ENCODE measurements around the gene RAE1. TPM values are rescaled to one million over a fixed set of nuclear protein-coding genes. Genes with fewer than 3 reads are reported as not detected.
A peak's percentile ranks its signal among the peaks of the same experiment; 100 is the strongest.

The RAE1 gene
- total and polyA plus RNA-seq, 2 of the 4 experiments (the other 2 are of a cell fraction): 32.8 to 80.5 TPM

- Histone ChIP-seq H3K9me1 (ENCODE audit: insufficient read depth, low read length) (no peaks in the 10 kb centered on the region), H2BK5ac (ENCODE audit: low read depth, low read length, poor library complexity, severe bottlenecking) (no peak overlapping the region), H3K4me1 (ENCODE audit: control insufficient read depth, insufficient read depth, low read length) (no peaks in the 10 kb centered on the region), H3K9me3 (ENCODE audit: control insufficient read depth, insufficient read depth, low read length) (no peaks in the 10 kb centered on the region), H2BK15ac (ENCODE audit: low read depth, low read length) (no peak overlapping the region), H2BK20ac (ENCODE audit: low read depth, low read length) (no peak overlapping the region), H4K20me1 (ENCODE audit: insufficient read depth, low read length) (no peaks in the 10 kb centered on the region), H4K5ac (ENCODE audit: low read depth, low read length) (no peak overlapping the region), H2BK120ac (ENCODE audit: low read depth, low read length) (no peak overlapping the region), H2AK5ac (ENCODE audit: low read depth, low read length) (no peak overlapping the region), H3K27me3 (ENCODE audit: control insufficient read depth, insufficient read depth, low read length) (peaks cover 23% of the 10 kb centered on the region; the same call in 1 of the 2 replicates), H3K79me1 (ENCODE audit: low read depth in 1 of 2, low read length in 2 of 2) (no peaks in the 10 kb centered on the region), H2AFZ (replicated peaks; ENCODE audit: low read length, poor library complexity) (peak overlapping the region; percentile 66), H4K91ac (ENCODE audit: insufficient read depth, low read depth, low read length) (no peak overlapping the region), H3K18ac (ENCODE audit: low read depth, low read length) (no peak overlapping the region), H4K8ac (ENCODE audit: low read depth in 2 of 2, low read length in 2 of 2) (no peak overlapping the region), H3K4me3 (ENCODE audit: insufficient read depth, low read depth, low read length) (no peak overlapping the region), H3K4ac (ENCODE audit: low read depth, low read length) (no peak overlapping the region), H3K9ac (ENCODE audit: low read depth, low read length) (no peak overlapping the region), H3K56ac (ENCODE audit: extremely low read depth, insufficient read depth, low read length) (no peak overlapping the region), H3K14ac (replicated peaks; ENCODE audit: low read depth, low read length) (no peak overlapping the region), H3K27ac (ENCODE audit: insufficient read depth, low read length) (no peak overlapping the region), H2AK9ac (replicated peaks; ENCODE audit: low read depth, low read length, poor library complexity) (no peak overlapping the region), H3K4me2 (ENCODE audit: low read depth, low read length) (no peak overlapping the region), H3K23ac (ENCODE audit: low read depth, low read length) (no peak overlapping the region), H3K36me3 (ENCODE audit: control insufficient read depth, insufficient read depth, low read length) (no peaks in the 10 kb centered on the region)
- no TSS peak for BruUV-seq (replicated peaks)
- dilution Hi-C loops (cut with HindIII; ENCODE audit: low sequenced_read_pairs, unreplicated experiment) (no loop called here), intact Hi-C loops (cut with micrococcal nuclease) (no loop called here), in situ Hi-C loops (cut with MboI; ENCODE audit: low sequenced_read_pairs) (no loop called here)
- TF ChIP-seq RAD21 (IDR thresholded peaks at IDR 0.05; ENCODE audit: low read length): no peak
- TF ChIP-seq CEBPB (IDR thresholded peaks at IDR 0.05; ENCODE audit: low read depth, low read length): no peak
- no peak for TF ChIP-seq MAFK (IDR thresholded peaks at IDR 0.05; ENCODE audit: low read depth, low read length)
- TF ChIP-seq POLR2A (IDR thresholded peaks at IDR 0.05; ENCODE audit: low read depth, low read length): no peak
- TF ChIP-seq BHLHE40 (IDR thresholded peaks at IDR 0.05; ENCODE audit: low read depth, low read length): no peak
- no peak for TF ChIP-seq RCOR1 (IDR thresholded peaks at IDR 0.05; ENCODE audit: insufficient replicate concordance, low read length)
- TF ChIP-seq FOS (IDR thresholded peaks at IDR 0.05; ENCODE audit: low read depth, low read length): no peak
- no peak for TF ChIP-seq NFE2L2 (IDR thresholded peaks at IDR 0.05; ENCODE audit: low read depth, low read length)
- TF ChIP-seq, protein P1, sequence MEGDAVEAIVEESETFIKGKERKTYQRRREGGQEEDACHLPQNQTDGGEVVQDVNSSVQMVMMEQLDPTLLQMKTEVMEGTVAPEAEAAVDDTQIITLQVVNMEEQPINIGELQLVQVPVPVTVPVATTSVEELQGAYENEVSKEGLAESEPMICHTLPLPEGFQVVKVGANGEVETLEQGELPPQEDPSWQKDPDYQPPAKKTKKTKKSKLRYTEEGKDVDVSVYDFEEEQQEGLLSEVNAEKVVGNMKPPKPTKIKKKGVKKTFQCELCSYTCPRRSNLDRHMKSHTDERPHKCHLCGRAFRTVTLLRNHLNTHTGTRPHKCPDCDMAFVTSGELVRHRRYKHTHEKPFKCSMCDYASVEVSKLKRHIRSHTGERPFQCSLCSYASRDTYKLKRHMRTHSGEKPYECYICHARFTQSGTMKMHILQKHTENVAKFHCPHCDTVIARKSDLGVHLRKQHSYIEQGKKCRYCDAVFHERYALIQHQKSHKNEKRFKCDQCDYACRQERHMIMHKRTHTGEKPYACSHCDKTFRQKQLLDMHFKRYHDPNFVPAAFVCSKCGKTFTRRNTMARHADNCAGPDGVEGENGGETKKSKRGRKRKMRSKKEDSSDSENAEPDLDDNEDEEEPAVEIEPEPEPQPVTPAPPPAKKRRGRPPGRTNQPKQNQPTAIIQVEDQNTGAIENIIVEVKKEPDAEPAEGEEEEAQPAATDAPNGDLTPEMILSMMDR (conservative IDR thresholded peaks at IDR 0.05; ENCODE audit: low read depth, low read length): no peak
- TF ChIP-seq MXI1 (IDR thresholded peaks at IDR 0.05; ENCODE audit: borderline replicate concordance, low read depth, low read length): no peak
- no peak for TF ChIP-seq ELK1 (IDR thresholded peaks at IDR 0.05; ENCODE audit: borderline replicate concordance, low read depth, low read length)
- TF ChIP-seq SMC3 (IDR thresholded peaks at IDR 0.05; ENCODE audit: low read depth, low read length): no peak
- TF ChIP-seq CHD1 (IDR thresholded peaks at IDR 0.05; ENCODE audit: low read depth, low read length): no peak
- no peak for TF ChIP-seq MAZ (IDR thresholded peaks at IDR 0.05; ENCODE audit: borderline replicate concordance, low read depth, low read length)
- no peak for TF ChIP-seq RFX5 (IDR thresholded peaks at IDR 0.05; ENCODE audit: low read depth, low read length)
- no peak for TF ChIP-seq USF2 (IDR thresholded peaks at IDR 0.05; ENCODE audit: low read depth, low read length)
- POLR2A ChIA-PET (ENCODE audit: unreplicated experiment): no interaction called here
- CTCF ChIA-PET: no interaction called here
- WGBS, 2 experiments (ENCODE audit: extremely low coverage in 2 of 2, insufficient read length in 1 of 2): no CpG with 5 or more reads among the region's 20 CpGs
- ATAC-seq (ENCODE audit: low read depth) (no peak), DNase-seq (no peak)
These were observed 69.7 kb downstream of the RAE1 start for GRCh38 chr20:57420571-57421252.

Data from IMR-90 (cell line).